ENCODE results near the gene PITPNC1.
"Not testable (repeated sequence)": the region's sequence is repeated elsewhere in the genome, so short reads cannot be mapped to it uniquely, and the experiment has no call there.

DNA sequence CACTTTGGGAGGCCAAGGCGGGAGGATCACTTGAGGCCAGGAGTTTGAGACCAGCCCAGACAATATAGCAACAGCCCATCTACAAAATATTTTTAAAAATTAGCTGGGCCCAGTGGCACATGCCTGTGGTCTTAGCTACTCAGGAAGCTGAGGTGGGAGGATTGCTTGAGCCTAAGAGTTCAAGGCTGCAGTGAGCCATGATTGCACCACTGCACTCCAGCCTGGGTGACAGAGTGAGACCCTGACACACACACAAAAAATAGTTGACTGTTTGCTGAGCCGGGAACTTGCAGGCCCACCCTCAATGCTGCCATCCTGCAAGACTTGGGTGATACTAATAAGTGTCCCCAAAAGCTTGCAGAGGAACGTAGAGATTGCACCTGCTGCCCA, 271.8 kb downstream of the PITPNC1 start:
- TF ChIP-seq CTCF (conservative IDR thresholded peaks at IDR 0.05; ENCODE audit: low read depth, low read length); EZH2 (IDR thresholded peaks at IDR 0.05; ENCODE audit: borderline replicate concordance, low read depth, low read length, poor library complexity, severe bottlenecking): not testable (repeated sequence)

All from A673 (cell line).